Measurements from ENCODE around the gene TRIM17.

Gene TRIM17

DNA sequence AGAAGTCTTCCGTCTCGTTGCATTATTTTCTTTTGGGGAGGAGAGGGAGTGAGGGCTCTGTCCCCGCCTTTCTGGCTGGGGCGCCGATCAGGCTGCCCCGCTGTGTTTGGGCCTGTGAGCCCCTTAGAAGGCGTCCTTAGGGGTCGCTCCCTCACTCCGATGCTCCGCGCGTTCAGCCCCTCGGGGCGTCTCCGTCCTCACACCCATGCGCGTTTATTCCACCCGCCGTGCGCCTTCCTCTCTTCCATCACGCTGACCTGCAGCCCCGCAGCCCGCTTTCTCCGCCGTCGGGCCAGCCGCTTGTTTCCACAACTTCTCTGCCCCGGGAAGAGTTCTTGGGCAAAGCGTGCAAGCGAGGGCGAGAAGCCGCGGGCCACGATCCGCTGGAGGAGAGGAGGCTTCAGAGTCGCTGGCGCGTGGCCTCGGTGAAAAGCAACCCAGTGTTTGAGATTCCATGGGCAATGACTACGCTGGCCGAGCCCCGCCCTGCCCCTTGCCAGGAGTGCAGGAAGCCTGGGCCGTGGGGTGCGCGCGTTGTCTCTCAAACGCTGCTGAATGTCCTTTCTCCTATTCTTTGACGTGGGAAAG is 37.7 kb downstream of the TRIM17 start:
- no peak for DNase-seq (ENCODE audit: low read depth in 2 of 2)

DNA sequence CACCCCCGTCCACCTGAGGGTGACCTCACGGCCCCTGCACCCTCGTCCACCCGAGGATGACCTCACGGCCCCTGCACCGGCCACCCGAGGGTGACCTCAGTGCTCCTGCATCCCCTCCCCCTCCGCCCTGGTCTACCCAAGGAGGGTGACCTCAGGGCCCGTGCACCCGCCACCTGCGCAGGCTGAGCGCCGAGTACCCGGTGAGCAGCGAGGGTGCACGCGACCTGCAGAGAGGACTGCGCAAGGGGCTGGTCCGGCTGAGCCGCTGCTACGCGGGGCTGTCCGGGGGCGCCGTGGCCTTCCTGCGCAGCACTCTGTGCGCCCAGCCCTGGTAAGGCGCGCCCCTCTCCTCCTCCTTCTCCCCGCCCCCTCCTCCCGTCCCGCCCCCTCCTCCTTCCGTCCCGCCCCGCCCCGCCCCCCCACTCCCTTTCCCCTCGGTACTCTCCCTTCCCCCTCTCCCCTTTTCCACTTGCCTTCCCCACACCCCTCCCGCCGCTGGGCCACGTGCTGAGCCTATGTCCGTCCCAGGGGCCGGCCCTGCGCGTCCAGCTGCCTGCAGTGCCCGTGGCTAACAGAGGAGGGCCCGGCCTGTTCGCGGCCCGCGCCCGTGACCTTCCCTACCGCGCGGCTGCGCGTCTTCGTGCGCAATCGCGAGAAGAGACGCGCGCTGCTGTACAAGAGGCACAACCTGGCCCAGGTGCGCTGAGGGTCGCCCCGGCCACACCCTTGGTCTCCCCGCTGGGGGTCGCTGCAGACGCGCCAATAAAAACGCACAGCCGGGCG is 38.4 kb downstream of the TRIM17 start:
- DNase-seq (ENCODE audit: low read depth in 2 of 2): peak; percentile 21 to 36

DNA sequence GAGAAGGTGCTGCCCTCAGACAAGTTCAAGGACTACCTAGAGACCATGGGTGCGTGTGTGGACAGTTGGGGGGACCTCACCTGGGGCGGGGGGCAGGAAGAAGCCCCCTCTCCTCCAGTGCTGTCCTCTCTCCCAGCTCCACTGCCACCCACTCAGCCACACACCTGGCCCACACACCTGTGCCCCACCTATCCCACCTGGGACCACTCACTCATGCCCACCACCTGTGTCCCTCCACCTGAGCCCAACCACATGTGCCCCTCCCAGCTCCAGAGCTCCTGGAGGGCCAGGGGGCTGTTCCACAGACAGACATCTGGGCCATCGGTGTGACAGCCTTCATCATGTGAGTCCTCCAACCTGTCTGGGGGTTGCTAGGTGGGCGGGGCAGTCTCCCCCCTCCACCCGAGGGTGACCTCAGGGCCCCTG is 39.0 kb downstream of the TRIM17 start:
- DNase-seq (ENCODE audit: low read depth in 2 of 2): no peak

DNA sequence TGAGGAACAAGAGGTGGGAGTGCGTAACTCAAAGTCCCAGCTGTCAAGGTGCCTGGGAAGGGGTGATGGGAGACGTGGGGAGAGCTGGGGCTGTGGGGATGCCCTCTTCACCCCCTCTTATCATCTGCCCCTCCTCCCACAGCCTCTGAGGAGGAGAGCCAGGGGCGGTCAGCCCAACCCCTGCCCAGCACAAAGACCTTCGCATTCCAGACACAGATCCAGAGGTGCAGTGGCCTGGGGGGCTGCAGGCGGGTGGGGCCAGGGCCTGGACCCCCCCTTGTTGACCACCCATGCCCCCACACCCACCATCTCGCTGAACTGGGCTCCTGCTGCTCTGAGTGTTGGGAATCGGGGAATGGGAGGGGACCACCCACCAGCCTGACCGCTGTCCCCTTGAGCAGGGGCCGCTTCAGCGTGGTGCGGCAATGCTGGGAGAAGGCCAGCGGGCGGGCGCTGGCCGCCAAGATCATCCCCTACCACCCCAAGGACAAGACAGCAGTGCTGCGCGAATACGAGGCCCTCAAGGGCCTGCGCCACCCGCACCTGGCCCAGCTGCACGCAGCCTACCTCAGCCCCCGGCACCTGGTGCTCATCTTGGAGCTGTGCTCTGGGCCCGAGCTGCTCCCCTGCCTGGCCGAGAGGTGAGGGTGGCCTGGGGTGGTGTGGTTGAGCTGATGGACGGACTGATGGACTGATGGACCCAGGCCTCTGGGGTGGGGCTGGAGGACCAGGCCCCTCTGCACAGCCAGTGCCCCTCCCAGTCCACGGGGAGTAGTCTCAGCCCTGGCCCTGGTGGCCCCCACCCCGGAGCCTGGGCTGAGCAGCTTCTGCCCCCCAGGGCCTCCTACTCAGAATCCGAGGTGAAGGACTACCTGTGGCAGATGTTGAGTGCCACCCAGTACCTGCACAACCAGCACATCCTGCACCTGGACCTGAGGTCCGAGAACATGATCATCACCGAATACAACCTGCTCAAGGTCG is 39.7 kb downstream of the TRIM17 start:
- no peak for DNase-seq (ENCODE audit: low read depth in 2 of 2)

DNA sequence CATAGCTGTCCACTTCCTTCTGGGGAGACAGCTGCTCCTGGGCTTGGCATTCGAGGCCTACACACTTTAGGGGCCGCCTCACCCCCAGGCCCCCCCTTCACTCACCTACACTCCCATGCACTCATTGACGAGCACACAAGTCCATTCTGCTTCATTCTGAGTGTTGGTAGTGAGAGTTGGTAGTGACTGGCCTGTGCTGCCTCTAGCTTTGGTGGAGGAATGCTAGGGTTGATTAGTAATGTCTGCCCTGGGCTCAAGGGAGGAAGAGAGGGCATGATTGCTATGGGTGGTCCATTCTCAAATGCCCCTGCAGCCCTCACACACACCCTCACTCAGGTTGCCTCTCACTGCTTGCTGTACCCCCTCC is 40.4 kb downstream of the TRIM17 start:
- DNase-seq (ENCODE audit: low read depth in 2 of 2): no peak

DNA sequence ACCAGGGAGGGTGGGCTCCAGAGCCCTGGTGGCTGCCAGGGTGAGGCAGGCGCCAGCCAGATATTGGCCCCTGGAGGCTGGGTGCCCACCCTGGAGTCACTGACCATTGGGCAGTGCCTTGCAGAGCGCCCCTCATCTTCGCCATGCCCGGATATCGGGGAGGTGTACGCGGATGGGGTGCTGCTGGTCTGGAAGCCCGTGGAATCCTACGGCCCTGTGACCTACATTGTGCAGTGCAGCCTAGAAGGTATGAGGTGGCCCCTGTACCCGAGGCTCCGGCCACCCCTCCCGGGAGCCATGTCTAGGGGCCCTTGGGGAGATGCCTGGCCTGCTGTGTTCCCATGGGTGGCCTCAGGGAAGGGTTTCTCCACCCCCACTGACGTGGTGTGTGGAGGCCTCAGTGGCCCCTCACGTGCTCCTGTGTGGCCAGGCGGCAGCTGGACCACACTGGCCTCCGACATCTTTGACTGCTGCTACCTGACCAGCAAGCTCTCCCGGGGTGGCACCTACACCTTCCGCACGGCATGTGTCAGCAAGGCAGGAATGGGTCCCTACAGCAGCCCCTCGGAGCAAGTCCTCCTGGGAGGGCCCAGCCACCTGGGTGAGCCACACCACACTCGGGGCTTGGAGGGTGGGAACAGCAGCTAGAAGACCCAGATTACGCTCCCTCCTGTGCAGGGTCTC is 40.9 kb downstream of the TRIM17 start:
- DNase-seq (ENCODE audit: low read depth in 2 of 2): no peak

DNA sequence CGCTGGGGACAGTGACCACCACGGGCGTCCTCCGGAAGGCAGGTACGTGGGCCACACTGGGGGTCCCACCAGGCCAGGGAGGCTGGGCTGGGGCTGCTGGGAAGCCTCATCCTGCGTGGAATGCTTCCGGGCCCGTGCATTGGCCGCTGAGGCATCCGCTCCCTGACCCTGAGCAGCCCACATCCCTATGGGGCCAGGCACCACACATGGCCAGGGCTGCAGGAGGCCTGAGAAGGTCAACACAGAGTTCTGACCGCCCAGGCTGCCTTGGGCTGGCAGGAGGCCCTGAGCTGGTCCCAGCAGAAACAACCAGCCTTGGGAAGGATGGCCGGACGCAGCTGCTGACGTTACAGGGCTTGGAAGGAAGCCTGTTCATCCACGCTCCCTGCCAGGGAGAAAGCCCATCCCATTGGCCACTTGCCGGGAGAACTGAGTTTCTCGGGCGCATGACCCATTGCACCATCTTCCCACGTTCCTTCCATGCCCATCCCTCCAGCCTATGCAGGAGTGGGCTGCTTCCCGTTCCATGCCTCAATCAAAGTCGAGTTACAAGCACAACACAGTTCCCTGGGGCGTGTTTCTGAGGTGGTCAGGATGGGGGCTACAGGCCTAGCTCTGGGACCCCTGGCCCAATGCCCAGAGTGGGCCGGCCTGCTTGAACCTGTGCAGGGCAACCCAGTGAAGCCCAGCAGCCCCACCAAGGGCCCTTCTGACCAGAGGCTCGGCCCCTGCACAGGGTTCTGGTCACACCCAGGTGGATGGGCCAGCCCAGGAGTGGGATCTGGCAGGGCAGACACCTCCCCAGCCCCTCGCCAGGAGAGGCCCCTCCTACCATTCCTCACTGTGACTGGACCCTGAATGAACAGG is 41.7 kb downstream of the TRIM17 start:
- DNase-seq (ENCODE audit: low read depth in 2 of 2): peak; percentile 19 to 24

DNA sequence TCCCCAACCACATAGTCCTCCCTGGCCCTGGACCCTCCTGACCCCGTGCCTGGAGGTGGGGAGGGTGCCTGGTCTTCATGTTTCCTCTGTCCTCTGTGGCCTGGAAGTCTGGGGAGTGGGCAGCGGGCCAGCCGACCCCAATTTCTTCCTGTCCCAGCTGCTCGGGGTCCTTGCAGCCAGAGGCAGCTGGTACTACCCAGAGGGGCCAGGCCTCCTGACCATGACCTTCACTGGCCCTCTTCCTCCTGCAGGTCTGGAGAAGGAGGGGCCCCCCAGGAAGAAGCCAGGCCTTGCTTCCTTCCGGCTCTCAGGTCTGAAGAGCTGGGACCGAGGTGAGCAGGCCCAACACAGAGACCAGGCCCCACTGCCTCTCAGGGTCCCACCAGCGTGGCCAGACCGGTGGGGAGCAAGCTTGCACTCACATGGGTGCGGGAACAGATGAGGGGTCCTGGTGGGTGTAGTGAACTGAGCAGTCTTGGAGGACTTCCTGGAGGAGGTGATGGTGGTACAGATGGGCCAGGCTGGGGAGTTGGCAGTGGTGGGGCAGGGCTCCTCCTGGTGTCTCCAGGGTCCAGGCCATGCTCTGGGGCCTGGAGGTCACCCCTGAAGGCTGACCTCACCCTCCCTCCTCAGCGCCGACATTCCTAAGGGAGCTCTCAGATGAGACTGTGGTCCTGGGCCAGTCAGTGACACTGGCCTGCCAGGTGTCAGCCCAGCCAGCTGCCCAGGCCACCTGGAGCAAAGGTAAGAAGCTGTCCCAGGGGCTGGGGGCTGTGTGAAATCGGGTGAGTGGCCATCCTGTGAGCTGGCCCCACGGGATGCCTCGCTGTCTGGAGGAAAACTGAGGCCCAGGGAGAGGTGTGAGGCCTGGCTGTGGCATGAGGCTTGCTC is 42.7 kb downstream of the TRIM17 start:
- no peak for DNase-seq (ENCODE audit: low read depth in 2 of 2)

DNA sequence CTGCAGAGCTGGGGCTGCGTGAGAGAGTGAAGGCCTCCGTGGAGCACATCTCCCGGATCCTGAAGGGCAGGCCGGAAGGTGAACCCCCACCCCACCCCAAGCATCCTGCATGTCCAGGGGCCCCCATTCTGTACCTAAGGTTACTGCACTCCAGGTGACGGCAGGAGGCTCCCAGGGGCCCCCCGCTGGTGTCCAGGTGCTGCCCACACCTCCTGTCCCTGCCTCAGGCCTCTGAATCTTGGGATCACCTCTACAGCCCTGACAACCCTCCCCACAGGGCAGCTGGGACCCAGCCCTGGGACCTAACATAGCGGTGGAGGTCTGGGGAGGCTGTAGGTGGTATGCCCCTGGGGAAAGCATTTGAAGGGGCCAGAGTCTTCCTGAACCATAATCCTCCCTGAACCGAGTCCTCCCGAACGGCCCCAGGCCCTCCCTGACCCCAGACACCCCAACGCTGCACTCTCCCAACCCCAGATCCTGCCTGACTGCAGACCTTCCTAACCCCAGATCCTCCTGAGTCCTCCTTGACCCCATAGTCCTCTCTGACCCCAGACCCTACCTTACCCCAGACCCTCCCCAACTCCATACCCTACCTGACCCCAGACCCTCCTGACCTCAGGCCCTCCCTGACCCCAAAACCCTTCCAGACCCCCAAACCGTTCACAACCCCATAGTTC is 43.5 kb downstream of the TRIM17 start:
- no peak for DNase-seq (ENCODE audit: low read depth in 2 of 2)

DNA sequence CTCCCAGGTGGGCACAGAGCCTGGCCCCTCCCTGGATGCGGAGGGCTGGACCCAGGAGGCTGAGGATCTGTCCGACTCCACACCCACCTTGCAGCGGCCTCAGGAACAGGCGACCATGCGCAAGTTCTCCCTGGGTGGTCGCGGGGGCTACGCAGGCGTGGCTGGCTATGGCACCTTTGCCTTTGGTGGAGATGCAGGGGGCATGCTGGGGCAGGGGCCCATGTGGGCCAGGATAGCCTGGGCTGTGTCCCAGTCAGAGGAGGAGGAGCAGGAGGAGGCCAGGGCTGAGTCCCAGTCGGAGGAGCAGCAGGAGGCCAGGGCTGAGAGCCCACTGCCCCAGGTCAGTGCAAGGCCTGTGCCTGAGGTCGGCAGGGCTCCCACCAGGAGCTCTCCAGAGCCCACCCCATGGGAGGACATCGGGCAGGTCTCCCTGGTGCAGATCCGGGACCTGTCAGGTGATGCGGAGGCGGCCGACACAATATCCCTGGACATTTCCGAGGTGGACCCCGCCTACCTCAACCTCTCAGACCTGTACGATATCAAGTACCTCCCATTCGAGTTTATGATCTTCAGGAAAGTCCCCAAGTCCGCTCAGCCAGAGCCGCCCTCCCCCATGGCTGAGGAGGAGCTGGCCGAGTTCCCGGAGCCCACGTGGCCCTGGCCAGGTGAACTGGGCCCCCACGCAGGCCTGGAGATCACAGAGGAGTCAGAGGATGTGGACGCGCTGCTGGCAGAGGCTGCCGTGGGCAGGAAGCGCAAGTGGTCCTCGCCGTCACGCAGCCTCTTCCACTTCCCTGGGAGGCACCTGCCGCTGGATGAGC is 44.3 kb downstream of the TRIM17 start:
- DNase-seq (ENCODE audit: low read depth in 2 of 2): no peak

DNA sequence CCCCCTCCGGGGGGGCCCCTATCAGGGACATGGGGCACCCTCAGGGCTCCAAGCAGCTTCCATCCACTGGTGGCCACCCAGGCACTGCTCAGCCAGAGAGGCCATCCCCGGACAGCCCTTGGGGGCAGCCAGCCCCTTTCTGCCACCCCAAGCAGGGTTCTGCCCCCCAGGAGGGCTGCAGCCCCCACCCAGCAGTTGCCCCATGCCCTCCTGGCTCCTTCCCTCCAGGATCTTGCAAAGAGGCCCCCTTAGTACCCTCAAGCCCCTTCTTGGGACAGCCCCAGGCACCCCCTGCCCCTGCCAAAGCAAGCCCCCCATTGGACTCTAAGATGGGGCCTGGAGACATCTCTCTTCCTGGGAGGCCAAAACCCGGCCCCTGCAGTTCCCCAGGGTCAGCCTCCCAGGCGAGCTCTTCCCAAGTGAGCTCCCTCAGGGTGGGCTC is 44.9 kb downstream of the TRIM17 start:
- DNase-seq (ENCODE audit: low read depth in 2 of 2): no peak

DNA sequence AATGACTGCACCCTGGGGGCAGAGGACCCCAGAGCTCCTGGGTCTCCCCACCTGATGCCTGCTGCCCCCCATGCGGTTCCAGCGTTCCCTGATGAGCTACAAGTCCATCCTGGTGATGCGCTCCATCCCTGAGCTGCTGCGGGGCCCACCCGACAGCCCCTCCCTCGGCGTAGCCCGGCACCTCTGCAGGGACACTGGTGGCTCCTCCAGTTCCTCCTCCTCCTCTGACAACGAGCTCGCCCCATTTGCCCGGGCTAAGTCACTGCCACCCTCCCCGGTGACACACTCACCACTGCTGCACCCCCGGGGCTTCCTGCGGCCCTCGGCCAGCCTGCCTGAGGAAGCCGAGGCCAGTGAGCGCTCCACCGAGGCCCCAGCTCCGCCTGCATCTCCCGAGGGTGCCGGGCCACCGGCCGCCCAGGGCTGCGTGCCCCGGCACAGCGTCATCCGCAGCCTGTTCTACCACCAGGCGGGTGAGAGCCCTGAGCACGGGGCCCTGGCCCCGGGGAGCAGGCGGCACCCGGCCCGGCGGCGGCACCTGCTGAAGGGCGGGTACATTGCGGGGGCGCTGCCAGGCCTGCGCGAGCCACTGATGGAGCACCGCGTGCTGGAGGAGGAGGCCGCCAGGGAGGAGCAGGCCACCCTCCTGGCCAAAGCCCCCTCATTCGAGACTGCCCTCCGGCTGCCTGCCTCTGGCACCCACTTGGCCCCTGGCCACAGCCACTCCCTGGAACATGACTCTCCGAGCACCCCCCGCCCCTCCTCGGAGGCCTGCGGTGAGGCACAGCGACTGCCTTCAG is 45.5 kb downstream of the TRIM17 start:
- no peak for DNase-seq (ENCODE audit: low read depth in 2 of 2)

DNA sequence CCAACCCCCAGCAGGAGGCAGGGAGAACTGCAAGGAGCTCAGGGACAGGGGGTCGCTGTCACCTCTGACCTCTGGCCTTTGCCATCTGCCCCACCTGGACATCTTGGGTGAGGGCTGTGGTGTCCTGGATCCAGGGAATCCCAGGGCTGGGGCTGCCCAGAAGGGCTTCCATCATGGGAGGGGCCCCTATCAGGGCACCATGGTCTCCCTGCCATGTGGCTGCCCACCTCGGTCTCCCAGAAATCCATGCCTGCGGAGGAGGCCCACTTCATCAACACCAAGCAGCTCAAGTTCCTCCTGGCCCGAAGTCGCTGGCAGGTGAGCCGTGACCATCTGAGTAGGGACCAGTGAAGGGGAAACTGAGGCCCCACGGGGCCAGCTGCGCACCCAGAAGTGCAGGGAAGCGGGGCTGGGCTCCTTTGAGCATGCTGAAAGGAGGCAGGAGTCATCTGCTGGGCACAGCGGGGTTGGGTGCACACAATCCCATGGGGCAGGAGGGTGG is 46.2 kb downstream of the TRIM17 start:
- DNase-seq (ENCODE audit: low read depth in 2 of 2): no peak

DNA sequence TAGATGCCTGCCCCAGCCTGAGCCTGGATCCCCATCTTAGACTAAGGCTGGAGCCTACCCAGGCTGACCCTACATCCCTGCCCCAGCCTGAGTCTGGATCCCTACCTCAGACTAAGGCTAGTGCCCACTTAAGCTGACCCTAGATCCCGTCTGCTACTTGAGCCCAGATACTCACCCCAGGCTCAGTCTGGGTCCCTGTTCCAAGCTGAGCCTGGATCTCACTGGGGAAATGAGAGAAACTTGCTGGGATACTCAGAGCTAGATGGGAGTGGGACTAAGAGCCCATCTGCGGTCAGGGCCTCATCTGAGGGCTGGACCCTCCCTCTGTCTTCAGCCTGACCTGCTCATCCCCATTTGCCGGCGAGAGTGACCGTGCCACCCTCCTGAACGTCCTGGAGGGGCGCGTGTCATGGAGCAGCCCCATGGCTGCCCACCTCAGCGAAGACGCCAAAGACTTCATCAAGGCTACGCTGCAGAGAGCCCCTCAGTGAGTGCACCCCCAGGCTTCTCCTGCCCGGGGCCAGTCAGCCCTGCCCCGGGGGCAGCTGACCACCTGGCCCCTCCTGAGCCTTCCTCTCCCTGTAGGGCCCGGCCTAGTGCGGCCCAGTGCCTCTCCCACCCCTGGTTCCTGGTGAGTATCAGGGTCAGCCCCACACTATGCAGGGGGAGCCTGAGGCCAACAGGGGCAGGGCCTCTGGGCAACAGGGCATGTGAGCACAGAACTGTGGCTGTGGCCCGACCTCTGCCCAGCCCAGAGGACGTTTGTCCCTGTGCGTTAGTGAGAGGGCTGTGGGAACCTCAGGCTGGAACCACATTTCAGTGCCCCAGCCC is 46.8 kb downstream of the TRIM17 start:
- no peak for DNase-seq (ENCODE audit: low read depth in 2 of 2)

DNA sequence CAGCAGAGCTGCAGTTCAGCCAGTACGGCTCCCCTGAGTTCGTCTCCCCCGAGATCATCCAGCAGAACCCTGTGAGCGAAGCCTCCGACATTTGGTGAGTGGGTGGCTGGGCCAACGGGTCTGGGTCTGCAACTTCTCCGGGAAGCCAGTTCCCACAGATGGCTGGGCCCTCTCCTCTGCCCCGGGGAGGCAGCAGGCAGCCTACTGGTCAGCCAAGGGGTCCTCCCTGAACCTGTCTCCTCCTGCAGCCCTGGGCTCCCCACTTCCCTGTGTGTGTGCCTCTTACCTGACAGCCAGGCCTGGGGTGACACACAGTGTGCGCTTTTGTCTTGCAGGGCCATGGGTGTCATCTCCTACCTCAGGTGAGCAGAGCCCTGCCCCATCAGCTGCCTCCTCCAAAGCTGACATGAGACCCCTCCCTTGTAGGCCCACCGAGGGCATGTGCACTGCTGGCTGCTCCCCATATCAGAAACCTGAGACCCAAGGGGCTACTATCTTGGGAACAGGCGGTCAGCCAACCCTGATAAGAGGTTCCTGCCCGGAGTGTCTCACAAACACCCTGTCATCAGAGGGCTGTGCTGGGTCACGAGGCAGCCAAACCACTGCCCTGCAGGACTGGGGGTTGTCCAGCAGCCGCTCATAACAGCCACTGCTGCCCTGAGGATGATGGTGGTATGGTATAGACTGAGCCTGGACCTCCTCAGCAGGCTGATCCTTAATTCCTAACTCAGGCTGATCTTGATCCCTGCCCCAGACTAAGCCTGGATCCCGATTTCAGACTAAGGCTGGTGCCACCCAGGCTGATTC is 47.7 kb downstream of the TRIM17 start:
- no peak for DNase-seq (ENCODE audit: low read depth in 2 of 2)

Measured in fibroblast of skin of left biceps (primary cell).